WTC11 (cell line): ENCODE measurements around the gene IP6K2. TPM values are rescaled to one million over a fixed set of nuclear protein-coding genes. Genes with fewer than 3 reads are reported as not detected.

Experiments
- ATAC-seq: fragments of 200-7000 bp; cut with Tn5 transposase; 2 replicates; pipeline ENCODE4 v1.10.0; 2021; ENCODE audit warnings: mild to moderate bottlenecking, moderate library complexity
- CTCF ChIA-PET: fragments of 300-600 bp; sonication (Branson Sonifier 250); formaldehyde crosslinking; loops from one replicate; lab custom pipeline; 2021; ENCODE audit warnings: antibody characterized with exemption; lab: Charles Lee
- POLR2A ChIA-PET: fragments of 350-600 bp; sonication (Branson Sonifier 250); formaldehyde crosslinking; loops from one replicate; lab custom pipeline; 2021; ENCODE audit warnings: antibody characterized with exemption; lab: Charles Lee
- DNase-seq: peaks from one replicate; pipeline ENCODE4 v3.0.0; 2021; ENCODE audit warnings: low spot score
- H3K27ac Mint-ChIP-seq: 2 replicates; pipeline ENCODE4 v1.8.0; 2021; ENCODE audit warnings: mixed read lengths
- H3K27me3 Mint-ChIP-seq: 2 replicates; pipeline ENCODE4 v1.8.0; 2021; ENCODE audit warnings: low read depth, mild to moderate bottlenecking, moderate library complexity, mixed read lengths
- H3K36me3 Mint-ChIP-seq: 2 replicates; pipeline ENCODE4 v1.8.0; 2021; ENCODE audit warnings: mixed read lengths
- H3K4me1 Mint-ChIP-seq: 2 replicates; pipeline ENCODE4 v1.8.0; 2022; ENCODE audit warnings: mixed read lengths
- H3K4me3 Mint-ChIP-seq: 2 replicates; pipeline ENCODE4 v1.8.0; 2021; ENCODE audit warnings: mild to moderate bottlenecking, moderate library complexity, mixed read lengths
- H3K9me3 Mint-ChIP-seq: 2 replicates; pipeline ENCODE4 v1.8.0; 2021; ENCODE audit warnings: mixed read lengths
- ATF1 ChIP-seq: sonication (generic); formaldehyde crosslinking; IDR thresholded peaks from 2 replicates; pipeline ENCODE4 v1.8.1; 2023; ENCODE audit warnings: mild to moderate bottlenecking, moderate library complexity, missing genetic modification reagents
- CREB1 ChIP-seq: sonication (generic); formaldehyde crosslinking; IDR thresholded peaks from 2 replicates; pipeline ENCODE4 v1.8.0; 2023; ENCODE audit warnings: mild to moderate bottlenecking, missing genetic modification reagents
- CREM ChIP-seq: sonication (generic); formaldehyde crosslinking; IDR thresholded peaks from 2 replicates; pipeline ENCODE4 v1.8.1; 2022; ENCODE audit warnings: mild to moderate bottlenecking, missing genetic modification reagents, moderate library complexity
- ETV6 ChIP-seq: sonication (generic); formaldehyde crosslinking; IDR thresholded peaks from 2 replicates; pipeline ENCODE4 v1.8.1; 2022; ENCODE audit warnings: mild to moderate bottlenecking, missing genetic modification reagents
- FOXP1 ChIP-seq: sonication (generic); formaldehyde crosslinking; IDR thresholded peaks from 2 replicates; pipeline ENCODE4 v1.8.0; 2022; ENCODE audit warnings: missing genetic modification reagents, mild to moderate bottlenecking, moderate library complexity, borderline replicate concordance
- JUN ChIP-seq: sonication (generic); formaldehyde crosslinking; IDR thresholded peaks from 2 replicates; pipeline ENCODE4 v1.8.0; 2023; ENCODE audit warnings: mild to moderate bottlenecking, missing genetic modification reagents
- KAT7 ChIP-seq: sonication (generic); formaldehyde crosslinking; IDR thresholded peaks from 2 replicates; pipeline ENCODE4 v1.8.1; 2023; ENCODE audit warnings: missing genetic modification reagents, mild to moderate bottlenecking, borderline replicate concordance
- NFYB ChIP-seq: sonication (generic); formaldehyde crosslinking; conservative IDR thresholded peaks from 2 replicates; pipeline ENCODE4 v1.8.0; 2022; ENCODE audit warnings: low read depth, missing genetic modification reagents
- NR2C2 ChIP-seq: sonication (generic); formaldehyde crosslinking; IDR thresholded peaks from 2 replicates; pipeline ENCODE4 v1.8.0; 2022; ENCODE audit warnings: mild to moderate bottlenecking, missing genetic modification reagents
- NR3C1 ChIP-seq: sonication (generic); formaldehyde crosslinking; conservative IDR thresholded peaks from 2 replicates; pipeline ENCODE4 v1.8.1; 2023; ENCODE audit warnings: low read depth, mild to moderate bottlenecking, missing genetic modification reagents
- RELA ChIP-seq: sonication (generic); formaldehyde crosslinking; IDR thresholded peaks from 2 replicates; pipeline ENCODE4 v1.8.1; 2022; ENCODE audit warnings: missing genetic modification reagents, mild to moderate bottlenecking, borderline replicate concordance
- RORB ChIP-seq: fragments of 250-450 bp; sonication (Bioruptor Pico); IDR thresholded peaks from 2 replicates; pipeline ENCODE4 v1.9.0; 2021; ENCODE audit warnings: mild to moderate bottlenecking
- SMAD4 ChIP-seq: sonication (generic); formaldehyde crosslinking; IDR thresholded peaks from 2 replicates; pipeline ENCODE4 v1.8.0; 2022; ENCODE audit warnings: mild to moderate bottlenecking, missing genetic modification reagents
- SP1 ChIP-seq: sonication (generic); formaldehyde crosslinking; conservative IDR thresholded peaks from 2 replicates; pipeline ENCODE4 v1.8.1; 2022; ENCODE audit warnings: missing genetic modification reagents
- TEAD4 ChIP-seq: sonication (generic); formaldehyde crosslinking; IDR thresholded peaks from 2 replicates; pipeline ENCODE4 v1.8.0; 2022; ENCODE audit warnings: mild to moderate bottlenecking, missing genetic modification reagents
- ZBTB21 ChIP-seq: sonication (generic); formaldehyde crosslinking; IDR thresholded peaks from 2 replicates; pipeline ENCODE4 v1.8.1; 2023; ENCODE audit warnings: mild to moderate bottlenecking, missing genetic modification reagents, borderline replicate concordance
- ZNF121 ChIP-seq: sonication (generic); formaldehyde crosslinking; IDR thresholded peaks from 2 replicates; pipeline ENCODE4 v1.8.0; 2023; ENCODE audit warnings: missing genetic modification reagents
- total RNA-seq: library from RNA; stranded (reverse); gene quantifications from 3 replicates; pipeline ENCODE4 v1.2.3, GENCODE V29; 2021
- TF ChIP-seq, protein P1 (sequence below): fragments of 250-450 bp; sonication (Bioruptor Pico); IDR thresholded peaks from 2 replicates; pipeline ENCODE4 v1.9.0; 2021; ENCODE audit warnings: moderate library complexity, mild to moderate bottlenecking, inconsistent platforms, borderline replicate concordance
- TF ChIP-seq, protein P2 (sequence below): sonication (generic); formaldehyde crosslinking; IDR thresholded peaks from 2 replicates; pipeline ENCODE4 v1.8.0; 2022; ENCODE audit warnings: mild to moderate bottlenecking, missing genetic modification reagents
- TF ChIP-seq, protein P3 (sequence below): sonication (generic); formaldehyde crosslinking; IDR thresholded peaks from 2 replicates; pipeline ENCODE4 v1.8.0; 2022; ENCODE audit warnings: mild to moderate bottlenecking, missing genetic modification reagents
- TF ChIP-seq, protein P4 (sequence below): sonication (generic); formaldehyde crosslinking; IDR thresholded peaks from 2 replicates; pipeline ENCODE4 v1.8.1; 2023; ENCODE audit warnings: mild to moderate bottlenecking, missing genetic modification reagents, moderate library complexity
- TF ChIP-seq, protein P5 (sequence below): sonication (generic); formaldehyde crosslinking; IDR thresholded peaks from 2 replicates; pipeline ENCODE4 v1.8.1; 2023; ENCODE audit warnings: mild to moderate bottlenecking, missing genetic modification reagents, moderate library complexity
- TF ChIP-seq, protein P6 (sequence below): sonication (generic); formaldehyde crosslinking; IDR thresholded peaks from 2 replicates; pipeline ENCODE4 v1.8.1; 2022; ENCODE audit warnings: mild to moderate bottlenecking, missing genetic modification reagents, moderate library complexity, borderline replicate concordance
- TF ChIP-seq, protein P7 (sequence below): fragments of 250-450 bp; sonication (Bioruptor Pico); conservative IDR thresholded peaks from 2 replicates; pipeline ENCODE4 v1.9.0; 2021; ENCODE audit warnings: mild to moderate bottlenecking

Gene IP6K2
- total RNA-seq, 1 experiment from 2014 or later, result 123 TPM

DNA sequence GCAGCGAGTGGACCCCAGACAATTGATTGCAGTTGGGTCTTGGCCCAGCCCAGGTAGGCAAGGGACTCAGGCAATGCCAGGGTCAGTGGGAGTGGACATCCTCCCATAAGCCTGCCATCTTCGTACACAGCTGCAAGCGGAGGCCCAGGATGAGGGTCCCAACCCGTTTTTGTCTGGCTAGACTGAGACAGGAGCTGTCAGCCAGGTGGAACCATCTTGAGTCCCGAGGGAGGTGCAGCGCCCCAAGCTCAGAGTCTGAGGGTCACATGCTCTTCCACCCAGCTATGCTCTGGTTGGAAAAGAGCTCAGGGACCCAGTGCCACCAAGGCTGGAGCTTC lies 22.6 kb upstream of the IP6K2 start:
- no peak overlapping the region for H3K4me3 Mint-ChIP-seq
- DNase-seq (no peak), ATAC-seq (peak; percentile 28)
- no peaks in the 10 kb centered on the region; the same call in 1 of the 2 replicates for H3K27me3 Mint-ChIP-seq
- POLR2A ChIA-PET, result interaction anchor here (1.1 to 1.9 kb wide), 3 partner anchors 23 to 179 kb away, joined by 4 to 11 read pairs (median 5); partner anchors contain the start of genes ARIH2 and IP6K2
- H3K9me3 Mint-ChIP-seq, result no peaks in the 10 kb centered on the region
- no peak overlapping the region for H3K27ac Mint-ChIP-seq
- CTCF ChIA-PET, result interaction anchor here (0.5 to 2.2 kb wide), 64 partner anchors 10 to 431 kb away, joined by 3 to 26 read pairs (median 4); partner anchors contain the start of genes ARIH2, IP6K2, KLHDC8B and LAMB2
- H3K36me3 Mint-ChIP-seq, result no peaks in the 10 kb centered on the region
- TF ChIP-seq SP1 (CRISPR knock-in tag) (no peak), RORB (CRISPR knock-in tag) (no peak), CREM (CRISPR knock-in tag) (no peak), SMAD4 (no peak), NR2C2 (CRISPR knock-in tag) (no peak), NFYB (CRISPR knock-in tag) (no peak), ATF1 (CRISPR knock-in tag) (no peak), RELA (0 out of 2 replicates have a peak, but pooled peaks have one; percentile 38), ZNF121 (CRISPR knock-in tag) (no peak), ZBTB21 (CRISPR knock-in tag) (0 out of 2 replicates have a peak, but pooled peaks have one; percentile 41), FOXP1 (CRISPR knock-in tag) (no peak), NR3C1 (CRISPR knock-in tag) (no peak), CREB1 (CRISPR knock-in tag) (no peak), TEAD4 (CRISPR knock-in tag) (no peak), ETV6 (no peak)
- TF ChIP-seq, protein P1, sequence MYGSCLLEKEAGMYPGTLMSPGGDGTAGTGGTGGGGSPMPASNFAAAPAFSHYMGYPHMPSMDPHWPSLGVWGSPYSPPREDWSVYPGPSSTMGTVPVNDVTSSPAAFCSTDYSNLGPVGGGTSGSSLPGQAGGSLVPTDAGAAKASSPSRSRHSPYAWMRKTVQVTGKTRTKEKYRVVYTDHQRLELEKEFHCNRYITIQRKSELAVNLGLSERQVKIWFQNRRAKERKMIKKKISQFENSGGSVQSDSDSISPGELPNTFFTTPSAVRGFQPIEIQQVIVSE (CRISPR knock-in tag), result no peak
- TF ChIP-seq, protein P2, sequence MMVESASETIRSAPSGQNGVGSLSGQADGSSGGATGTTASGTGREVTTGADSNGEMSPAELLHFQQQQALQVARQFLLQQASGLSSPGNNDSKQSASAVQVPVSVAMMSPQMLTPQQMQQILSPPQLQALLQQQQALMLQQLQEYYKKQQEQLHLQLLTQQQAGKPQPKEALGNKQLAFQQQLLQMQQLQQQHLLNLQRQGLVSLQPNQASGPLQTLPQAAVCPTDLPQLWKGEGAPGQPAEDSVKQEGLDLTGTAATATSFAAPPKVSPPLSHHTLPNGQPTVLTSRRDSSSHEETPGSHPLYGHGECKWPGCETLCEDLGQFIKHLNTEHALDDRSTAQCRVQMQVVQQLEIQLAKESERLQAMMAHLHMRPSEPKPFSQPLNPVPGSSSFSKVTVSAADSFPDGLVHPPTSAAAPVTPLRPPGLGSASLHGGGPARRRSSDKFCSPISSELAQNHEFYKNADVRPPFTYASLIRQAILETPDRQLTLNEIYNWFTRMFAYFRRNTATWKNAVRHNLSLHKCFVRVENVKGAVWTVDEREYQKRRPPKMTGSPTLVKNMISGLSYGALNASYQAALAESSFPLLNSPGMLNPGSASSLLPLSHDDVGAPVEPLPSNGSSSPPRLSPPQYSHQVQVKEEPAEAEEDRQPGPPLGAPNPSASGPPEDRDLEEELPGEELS (CRISPR knock-in tag), result no peak
- TF ChIP-seq, protein P3, sequence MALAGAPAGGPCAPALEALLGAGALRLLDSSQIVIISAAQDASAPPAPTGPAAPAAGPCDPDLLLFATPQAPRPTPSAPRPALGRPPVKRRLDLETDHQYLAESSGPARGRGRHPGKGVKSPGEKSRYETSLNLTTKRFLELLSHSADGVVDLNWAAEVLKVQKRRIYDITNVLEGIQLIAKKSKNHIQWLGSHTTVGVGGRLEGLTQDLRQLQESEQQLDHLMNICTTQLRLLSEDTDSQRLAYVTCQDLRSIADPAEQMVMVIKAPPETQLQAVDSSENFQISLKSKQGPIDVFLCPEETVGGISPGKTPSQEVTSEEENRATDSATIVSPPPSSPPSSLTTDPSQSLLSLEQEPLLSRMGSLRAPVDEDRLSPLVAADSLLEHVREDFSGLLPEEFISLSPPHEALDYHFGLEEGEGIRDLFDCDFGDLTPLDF (CRISPR knock-in tag), result no peak
- TF ChIP-seq, protein P4, sequence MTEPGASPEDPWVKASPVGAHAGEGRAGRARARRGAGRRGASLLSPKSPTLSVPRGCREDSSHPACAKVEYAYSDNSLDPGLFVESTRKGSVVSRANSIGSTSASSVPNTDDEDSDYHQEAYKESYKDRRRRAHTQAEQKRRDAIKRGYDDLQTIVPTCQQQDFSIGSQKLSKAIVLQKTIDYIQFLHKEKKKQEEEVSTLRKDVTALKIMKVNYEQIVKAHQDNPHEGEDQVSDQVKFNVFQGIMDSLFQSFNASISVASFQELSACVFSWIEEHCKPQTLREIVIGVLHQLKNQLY (CRISPR knock-in tag), result no peak
- TF ChIP-seq, protein P5, sequence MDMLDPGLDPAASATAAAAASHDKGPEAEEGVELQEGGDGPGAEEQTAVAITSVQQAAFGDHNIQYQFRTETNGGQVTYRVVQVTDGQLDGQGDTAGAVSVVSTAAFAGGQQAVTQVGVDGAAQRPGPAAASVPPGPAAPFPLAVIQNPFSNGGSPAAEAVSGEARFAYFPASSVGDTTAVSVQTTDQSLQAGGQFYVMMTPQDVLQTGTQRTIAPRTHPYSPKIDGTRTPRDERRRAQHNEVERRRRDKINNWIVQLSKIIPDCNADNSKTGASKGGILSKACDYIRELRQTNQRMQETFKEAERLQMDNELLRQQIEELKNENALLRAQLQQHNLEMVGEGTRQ, result peak; percentile 49
- no peaks in the 10 kb centered on the region for H3K4me1 Mint-ChIP-seq

DNA sequence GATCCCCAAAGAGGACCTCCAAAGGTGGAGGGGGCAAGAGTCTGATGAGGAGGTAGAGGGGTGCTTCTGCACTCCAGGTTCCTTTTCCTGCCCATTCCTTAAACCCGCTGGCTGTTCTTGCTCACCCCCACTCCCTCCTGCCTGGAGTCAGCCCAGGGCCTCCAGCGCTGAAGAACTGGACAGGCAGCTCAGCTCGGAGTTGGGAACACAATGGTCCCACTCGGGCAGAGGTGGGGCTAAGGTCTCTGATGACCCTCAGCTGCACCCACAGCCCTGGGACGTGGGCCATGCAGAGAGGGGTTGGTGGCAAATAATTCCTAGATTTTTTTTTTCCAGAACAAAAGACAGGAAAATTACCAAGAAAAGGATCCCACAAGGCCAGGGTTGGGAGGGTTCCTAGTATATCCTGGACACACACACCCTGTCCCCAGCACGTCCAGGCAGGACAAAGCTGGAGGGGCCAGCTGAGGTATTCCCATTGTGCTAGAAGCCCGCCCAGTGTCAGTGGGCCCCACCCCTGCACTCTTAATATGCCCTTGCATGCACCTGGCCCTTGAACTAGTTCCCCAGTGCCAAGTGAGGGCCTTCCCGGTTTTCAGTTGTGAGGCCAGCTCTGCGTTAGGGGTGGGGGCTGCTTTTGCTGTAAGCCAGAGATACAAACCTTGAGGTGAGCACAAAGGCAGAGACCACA lies 22.1 kb upstream of the IP6K2 start:
- DNase-seq (no peak), ATAC-seq (no peak)
- H3K4me3 Mint-ChIP-seq, result no peak overlapping the region
- POLR2A ChIA-PET, result interaction anchor here (1.1 to 1.9 kb wide), 3 partner anchors 22 to 179 kb away, joined by 4 to 11 read pairs (median 5); partner anchors contain the start of genes ARIH2 and IP6K2
- CTCF ChIA-PET, result interaction anchor here (0.5 to 2.2 kb wide), 59 partner anchors 9 to 432 kb away, joined by 3 to 26 read pairs (median 4); partner anchors contain the start of genes ARIH2, IP6K2, KLHDC8B and NCKIPSD
- TF ChIP-seq KAT7 (CRISPR knock-in tag) (no peak), SMAD4 (no peak), JUN (CRISPR knock-in tag) (no peak), CREM (CRISPR knock-in tag) (no peak)
- TF ChIP-seq, protein P6, sequence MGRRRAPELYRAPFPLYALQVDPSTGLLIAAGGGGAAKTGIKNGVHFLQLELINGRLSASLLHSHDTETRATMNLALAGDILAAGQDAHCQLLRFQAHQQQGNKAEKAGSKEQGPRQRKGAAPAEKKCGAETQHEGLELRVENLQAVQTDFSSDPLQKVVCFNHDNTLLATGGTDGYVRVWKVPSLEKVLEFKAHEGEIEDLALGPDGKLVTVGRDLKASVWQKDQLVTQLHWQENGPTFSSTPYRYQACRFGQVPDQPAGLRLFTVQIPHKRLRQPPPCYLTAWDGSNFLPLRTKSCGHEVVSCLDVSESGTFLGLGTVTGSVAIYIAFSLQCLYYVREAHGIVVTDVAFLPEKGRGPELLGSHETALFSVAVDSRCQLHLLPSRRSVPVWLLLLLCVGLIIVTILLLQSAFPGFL (CRISPR knock-in tag), result no peak
- TF ChIP-seq, protein P7, sequence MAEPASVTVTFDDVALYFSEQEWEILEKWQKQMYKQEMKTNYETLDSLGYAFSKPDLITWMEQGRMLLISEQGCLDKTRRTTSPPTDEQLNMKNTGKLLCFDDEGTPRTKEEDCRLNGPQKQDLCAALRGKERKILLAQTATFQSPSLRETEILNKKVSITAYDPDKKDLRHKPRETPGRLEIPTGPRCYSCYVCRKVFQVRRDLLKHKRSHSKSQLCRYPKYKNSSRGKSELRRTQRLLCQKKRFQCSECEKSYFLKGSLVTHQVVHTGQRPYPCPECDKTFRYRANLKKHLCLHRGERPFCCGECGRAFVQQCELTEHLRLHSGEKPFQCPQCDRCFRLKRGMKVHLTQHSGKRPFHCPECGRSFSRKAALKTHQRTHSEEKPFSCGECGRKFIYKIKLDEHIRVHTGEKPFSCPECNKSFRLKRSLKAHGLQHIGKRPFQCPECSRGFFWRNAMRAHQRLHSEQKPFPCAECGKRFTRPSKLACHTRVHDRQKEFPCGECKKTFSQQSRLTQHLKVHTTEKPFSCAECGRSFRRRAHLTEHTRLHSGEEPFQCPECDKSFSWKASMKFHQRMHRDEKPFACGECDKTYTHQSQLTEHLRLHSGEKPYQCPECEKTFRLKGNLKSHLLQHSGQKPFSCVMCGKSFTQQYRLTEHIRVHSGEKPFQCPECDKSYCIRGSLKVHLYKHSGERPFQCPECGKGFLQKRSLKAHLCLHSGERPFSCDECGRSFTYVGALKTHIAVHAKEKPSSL (CRISPR knock-in tag), result no peak
- no peaks in the 10 kb centered on the region for H3K4me1 Mint-ChIP-seq
- H3K36me3 Mint-ChIP-seq, result no peaks in the 10 kb centered on the region
- H3K9me3 Mint-ChIP-seq, result no peaks in the 10 kb centered on the region
- no peaks in the 10 kb centered on the region; the same call in 1 of the 2 replicates for H3K27me3 Mint-ChIP-seq
- no peak overlapping the region for H3K27ac Mint-ChIP-seq
